ENCODE results near the gene ADARB2.

The ADARB2 gene

GRCh38 chr10:1395481-1396296, 341.6 kb downstream of the ADARB2 start:
- no peak overlapping the region for H3K23ac ChIP-seq (ENCODE audit: low read depth, low read length, poor library complexity)
- H3K79me1 ChIP-seq (ENCODE audit: low read depth, low read length), result no peaks in the 10 kb centered on the region
- H3K9ac ChIP-seq (ENCODE audit: low read depth, low read length, poor library complexity), result peak overlapping the region; percentile 36
- H3K4ac ChIP-seq (ENCODE audit: low read length), result no peak overlapping the region
- no peak overlapping the region for H4K91ac ChIP-seq (ENCODE audit: low read depth, low read length, poor library complexity)
- peak overlapping the region; percentile 10 for H2BK120ac ChIP-seq (ENCODE audit: low read depth, low read length)
- H2BK15ac ChIP-seq (ENCODE audit: low read length), result no peak overlapping the region
- peak overlapping the region; percentile 82 for H3K18ac ChIP-seq (ENCODE audit: low read length)
- H2BK12ac ChIP-seq (ENCODE audit: low read length), result no peak overlapping the region
- peaks cover 0 to 6% of the 10 kb centered on the region in 2 donors for H3K4me1 ChIP-seq (ENCODE audit: control insufficient read depth in 2 of 2, insufficient read depth in 1 of 2, low read depth in 1 of 2, low read length in 2 of 2)
- H3K4me2 ChIP-seq (ENCODE audit: insufficient read depth, low read length, poor library complexity, severe bottlenecking), result no peak overlapping the region
- H2AFZ ChIP-seq (ENCODE audit: low read length), result no peak overlapping the region
- DNase-seq (ENCODE audit: low spot score), result no peak
- H4K8ac ChIP-seq (ENCODE audit: low read depth, low read length), result no peak overlapping the region
- no peaks in the 10 kb centered on the region for H3K27me3 ChIP-seq (ENCODE audit: control insufficient read depth in 3 of 3, insufficient read depth in 3 of 3, low read depth in 1 of 3, low read length in 3 of 3)
- H2BK5ac ChIP-seq (ENCODE audit: low read length), result no peak overlapping the region
- WGBS, 2 donors (ENCODE audit: extremely low coverage in 2 of 2, insufficient read length in 2 of 2, insufficient replicate concordance in 1 of 2), result no CpG with 5 or more reads among the region's 33 CpGs
- no peaks in the 10 kb centered on the region for H3K9me3 ChIP-seq (replicated peaks in 1 of 2; ENCODE audit: control insufficient read depth in 2 of 2, insufficient read depth in 1 of 2, low read depth in 1 of 2, low read length in 2 of 2)
- H2AK5ac ChIP-seq (ENCODE audit: low read depth, low read length), result no peak overlapping the region
- H3K14ac ChIP-seq (ENCODE audit: low read length), result no peak overlapping the region
- H3K36me3 ChIP-seq (replicated peaks in 1 of 2; ENCODE audit: control insufficient read depth in 2 of 2, insufficient read depth in 2 of 2, low read length in 2 of 2), result no peaks in the 10 kb centered on the region
- no peak overlapping the region for H3K4me3 ChIP-seq (ENCODE audit: low read length in 2 of 2)
- no peak overlapping the region for H3K27ac ChIP-seq (replicated peaks; ENCODE audit: low read length)

GRCh38 chr10:1395025-1395480, 342.3 kb downstream of the ADARB2 start:
- H3K79me1 ChIP-seq (ENCODE audit: low read depth, low read length), result no peaks in the 10 kb centered on the region
- no peak overlapping the region for H4K8ac ChIP-seq (ENCODE audit: low read depth, low read length)
- DNase-seq (ENCODE audit: low spot score), result no peak
- no peak overlapping the region for H3K4me3 ChIP-seq (ENCODE audit: low read length in 2 of 2)
- H2BK5ac ChIP-seq (ENCODE audit: low read length), result no peak overlapping the region
- H3K18ac ChIP-seq (ENCODE audit: low read length), result peak overlapping the region; percentile 82
- no peak overlapping the region for H3K9ac ChIP-seq (ENCODE audit: low read depth, low read length, poor library complexity)
- H3K14ac ChIP-seq (ENCODE audit: low read length), result no peak overlapping the region
- H3K4me2 ChIP-seq (ENCODE audit: insufficient read depth, low read length, poor library complexity, severe bottlenecking), result no peak overlapping the region
- H3K27me3 ChIP-seq (ENCODE audit: control insufficient read depth in 3 of 3, insufficient read depth in 3 of 3, low read depth in 1 of 3, low read length in 3 of 3), result no peaks in the 10 kb centered on the region
- no peak overlapping the region for H3K27ac ChIP-seq (replicated peaks; ENCODE audit: low read length)
- no CpG with 5 or more reads among the region's 11 CpGs for WGBS, 2 donors (ENCODE audit: extremely low coverage in 2 of 2, insufficient read length in 2 of 2, insufficient replicate concordance in 1 of 2)
- peak overlapping the region; percentile 10 for H2BK120ac ChIP-seq (ENCODE audit: low read depth, low read length)
- H3K9me3 ChIP-seq (replicated peaks in 1 of 2; ENCODE audit: control insufficient read depth in 2 of 2, insufficient read depth in 1 of 2, low read depth in 1 of 2, low read length in 2 of 2), result no peaks in the 10 kb centered on the region
- H2AK5ac ChIP-seq (ENCODE audit: low read depth, low read length), result no peak overlapping the region
- peaks cover 0 to 4% of the 10 kb centered on the region in 2 donors for H3K4me1 ChIP-seq (ENCODE audit: control insufficient read depth in 2 of 2, insufficient read depth in 1 of 2, low read depth in 1 of 2, low read length in 2 of 2)
- H3K4ac ChIP-seq (ENCODE audit: low read length), result no peak overlapping the region
- no peak overlapping the region for H4K91ac ChIP-seq (ENCODE audit: low read depth, low read length, poor library complexity)
- H3K36me3 ChIP-seq (replicated peaks in 1 of 2; ENCODE audit: control insufficient read depth in 2 of 2, insufficient read depth in 2 of 2, low read length in 2 of 2), result no peaks in the 10 kb centered on the region
- H2AFZ ChIP-seq (ENCODE audit: low read length), result no peak overlapping the region
- H2BK12ac ChIP-seq (ENCODE audit: low read length), result no peak overlapping the region
- H3K23ac ChIP-seq (ENCODE audit: low read depth, low read length, poor library complexity), result no peak overlapping the region
- no peak overlapping the region for H2BK15ac ChIP-seq (ENCODE audit: low read length)

GRCh38 chr10:1394155-1394912, 343.0 kb downstream of the ADARB2 start:
- H3K79me1 ChIP-seq (ENCODE audit: low read depth, low read length), result no peaks in the 10 kb centered on the region
- H2BK15ac ChIP-seq (ENCODE audit: low read length), result no peak overlapping the region
- no peak overlapping the region for H2AFZ ChIP-seq (ENCODE audit: low read length)
- H3K14ac ChIP-seq (ENCODE audit: low read length), result no peak overlapping the region
- H3K36me3 ChIP-seq (replicated peaks in 1 of 2; ENCODE audit: control insufficient read depth in 2 of 2, insufficient read depth in 2 of 2, low read length in 2 of 2), result no peaks in the 10 kb centered on the region
- WGBS, 2 donors (ENCODE audit: extremely low coverage in 2 of 2, insufficient read length in 2 of 2, insufficient replicate concordance in 1 of 2), result no CpG with 5 or more reads among the region's 13 CpGs
- H2AK5ac ChIP-seq (ENCODE audit: low read depth, low read length), result no peak overlapping the region
- peaks cover 0 to 2% of the 10 kb centered on the region in 2 donors for H3K4me1 ChIP-seq (ENCODE audit: control insufficient read depth in 2 of 2, insufficient read depth in 1 of 2, low read depth in 1 of 2, low read length in 2 of 2)
- H3K9ac ChIP-seq (ENCODE audit: low read depth, low read length, poor library complexity), result no peak overlapping the region
- H3K23ac ChIP-seq (ENCODE audit: low read depth, low read length, poor library complexity), result no peak overlapping the region
- H2BK5ac ChIP-seq (ENCODE audit: low read length), result no peak overlapping the region
- H3K9me3 ChIP-seq (replicated peaks in 1 of 2; ENCODE audit: control insufficient read depth in 2 of 2, insufficient read depth in 1 of 2, low read depth in 1 of 2, low read length in 2 of 2), result no peaks in the 10 kb centered on the region
- no peak overlapping the region for H2BK120ac ChIP-seq (ENCODE audit: low read depth, low read length)
- H3K27ac ChIP-seq (replicated peaks; ENCODE audit: low read length), result no peak overlapping the region
- H4K8ac ChIP-seq (ENCODE audit: low read depth, low read length), result no peak overlapping the region
- no peak overlapping the region for H4K91ac ChIP-seq (ENCODE audit: low read depth, low read length, poor library complexity)
- no peak overlapping the region for H2BK12ac ChIP-seq (ENCODE audit: low read length)
- H3K4me3 ChIP-seq (ENCODE audit: low read length in 2 of 2), result no peak overlapping the region
- H3K4me2 ChIP-seq (ENCODE audit: insufficient read depth, low read length, poor library complexity, severe bottlenecking), result no peak overlapping the region
- DNase-seq (ENCODE audit: low spot score), result no peak
- no peak overlapping the region for H3K4ac ChIP-seq (ENCODE audit: low read length)
- no peaks in the 10 kb centered on the region for H3K27me3 ChIP-seq (ENCODE audit: control insufficient read depth in 3 of 3, insufficient read depth in 3 of 3, low read depth in 1 of 3, low read length in 3 of 3)
- H3K18ac ChIP-seq (ENCODE audit: low read length), result no peak overlapping the region

- Histone ChIP-seq H4K91ac (ENCODE audit: low read depth, low read length, poor library complexity) (no peak overlapping the region), H4K8ac (ENCODE audit: low read depth, low read length) (no peak overlapping the region), H3K9me3 (replicated peaks in 1 of 2; ENCODE audit: control insufficient read depth in 2 of 2, insufficient read depth in 1 of 2, low read depth in 1 of 2, low read length in 2 of 2) (no peaks in the 10 kb centered on the region), H2BK120ac (ENCODE audit: low read depth, low read length) (no peak overlapping the region), H2AFZ (ENCODE audit: low read length) (no peak overlapping the region), H3K18ac (ENCODE audit: low read length) (no peak overlapping the region), H3K4me2 (ENCODE audit: insufficient read depth, low read length, poor library complexity, severe bottlenecking) (no peak overlapping the region), H3K36me3 (replicated peaks in 1 of 2; ENCODE audit: control insufficient read depth in 2 of 2, insufficient read depth in 2 of 2, low read length in 2 of 2) (no peaks in the 10 kb centered on the region), H2BK5ac (ENCODE audit: low read length) (no peak overlapping the region), H2BK15ac (ENCODE audit: low read length) (no peak overlapping the region), H3K4ac (ENCODE audit: low read length) (no peak overlapping the region), H3K4me3 (ENCODE audit: low read length in 2 of 2) (peak overlapping the region in 1 of 2 donors; percentile 32), H3K27me3 (ENCODE audit: control insufficient read depth in 3 of 3, insufficient read depth in 3 of 3, low read depth in 1 of 3, low read length in 3 of 3) (no peaks in the 10 kb centered on the region), H3K27ac (replicated peaks; ENCODE audit: low read length) (no peak overlapping the region), H2AK5ac (ENCODE audit: low read depth, low read length) (no peak overlapping the region), H2BK12ac (ENCODE audit: low read length) (no peak overlapping the region), H3K79me1 (ENCODE audit: low read depth, low read length) (no peaks in the 10 kb centered on the region), H3K23ac (ENCODE audit: low read depth, low read length, poor library complexity) (no peak overlapping the region), H3K14ac (ENCODE audit: low read length) (no peak overlapping the region), H3K4me1 (ENCODE audit: control insufficient read depth in 2 of 2, insufficient read depth in 1 of 2, low read depth in 1 of 2, low read length in 2 of 2) (peaks cover 0 to 2% of the 10 kb centered on the region in 2 donors), H3K9ac (ENCODE audit: low read depth, low read length, poor library complexity) (no peak overlapping the region)
- WGBS, 2 donors (ENCODE audit: extremely low coverage in 2 of 2, insufficient read length in 2 of 2, insufficient replicate concordance in 1 of 2), result no CpG with 5 or more reads among the region's 8 CpGs
- DNase-seq (ENCODE audit: low spot score), result no peak
These were observed 343.8 kb downstream of the ADARB2 start for GRCh38 chr10:1393481-1393880.
